DOHH2 (cell line): Measurements from ENCODE around the gene ADAMTS13.

Experiments used
- EZH2phosphoT487 ChIP-seq: fragments of 200-600 bp; sonication (generic); IDR thresholded peaks from 2 replicates; pipeline ENCODE4 v1.6.1; 2017; ENCODE audit warnings: borderline replicate concordance, mild to moderate bottlenecking, antibody characterized with exemption, low read length, moderate library complexity, mixed read lengths
- TF ChIP-seq, protein P1 (sequence below): fragments of 200-600 bp; sonication (generic); IDR thresholded peaks from one replicate; pipeline ENCODE4 v1.5.1; 2014; ENCODE audit warnings: antibody characterized with exemption, mild to moderate bottlenecking, low read depth, low read length; ENCODE audit not compliant: poor library complexity, severe bottlenecking

DNA sequence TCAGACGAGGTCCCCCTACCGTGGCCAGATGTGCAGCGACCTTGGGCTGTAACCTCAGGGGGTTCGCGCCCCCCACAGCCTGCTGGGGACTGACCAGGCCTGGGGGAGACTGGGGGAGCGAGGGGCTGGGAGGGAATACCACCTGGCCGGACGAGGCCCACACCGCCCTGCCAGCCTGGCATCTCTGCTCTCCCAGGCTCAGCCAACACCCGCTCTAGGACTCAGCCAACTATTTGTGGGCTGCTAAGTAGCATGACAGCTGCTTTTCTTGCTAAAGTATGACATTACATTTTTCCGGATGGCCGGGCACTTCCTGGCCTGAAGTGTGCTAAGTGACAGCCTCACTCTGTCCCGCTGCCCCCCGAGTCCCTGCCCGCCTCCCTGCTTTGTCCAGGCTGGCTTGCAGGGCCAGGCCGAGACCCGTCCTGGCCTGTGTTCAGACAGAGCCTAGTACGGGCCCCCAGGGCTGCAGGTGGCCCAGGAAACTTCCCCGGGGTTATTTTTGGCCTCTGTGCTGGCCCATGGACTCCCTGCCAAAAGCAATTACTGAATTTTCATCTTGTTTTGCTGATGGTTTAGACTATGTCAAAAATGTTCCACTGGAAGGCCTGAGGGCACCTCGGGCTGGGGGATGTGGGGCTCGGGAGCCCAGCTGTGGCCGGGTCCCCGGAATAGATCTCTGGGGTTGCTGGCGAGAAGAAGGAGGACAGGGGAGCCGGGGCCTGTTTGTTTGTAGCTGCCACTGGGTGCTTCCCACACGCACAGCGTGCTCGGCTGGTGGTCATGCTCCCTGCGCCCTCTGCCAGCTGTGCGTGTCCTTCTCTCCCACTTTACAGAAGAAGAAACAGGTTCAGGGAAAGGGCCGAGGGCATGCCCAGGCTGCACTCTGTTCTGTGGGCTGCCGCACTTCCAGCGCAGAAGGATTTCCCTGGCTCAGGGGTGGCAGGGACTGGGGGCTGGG lies 70.2 kb downstream of the ADAMTS13 start:
- TF ChIP-seq, protein P1, sequence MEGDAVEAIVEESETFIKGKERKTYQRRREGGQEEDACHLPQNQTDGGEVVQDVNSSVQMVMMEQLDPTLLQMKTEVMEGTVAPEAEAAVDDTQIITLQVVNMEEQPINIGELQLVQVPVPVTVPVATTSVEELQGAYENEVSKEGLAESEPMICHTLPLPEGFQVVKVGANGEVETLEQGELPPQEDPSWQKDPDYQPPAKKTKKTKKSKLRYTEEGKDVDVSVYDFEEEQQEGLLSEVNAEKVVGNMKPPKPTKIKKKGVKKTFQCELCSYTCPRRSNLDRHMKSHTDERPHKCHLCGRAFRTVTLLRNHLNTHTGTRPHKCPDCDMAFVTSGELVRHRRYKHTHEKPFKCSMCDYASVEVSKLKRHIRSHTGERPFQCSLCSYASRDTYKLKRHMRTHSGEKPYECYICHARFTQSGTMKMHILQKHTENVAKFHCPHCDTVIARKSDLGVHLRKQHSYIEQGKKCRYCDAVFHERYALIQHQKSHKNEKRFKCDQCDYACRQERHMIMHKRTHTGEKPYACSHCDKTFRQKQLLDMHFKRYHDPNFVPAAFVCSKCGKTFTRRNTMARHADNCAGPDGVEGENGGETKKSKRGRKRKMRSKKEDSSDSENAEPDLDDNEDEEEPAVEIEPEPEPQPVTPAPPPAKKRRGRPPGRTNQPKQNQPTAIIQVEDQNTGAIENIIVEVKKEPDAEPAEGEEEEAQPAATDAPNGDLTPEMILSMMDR = no peak
- no peak for TF ChIP-seq EZH2phosphoT487
